ENCODE data around the gene AGER.
A peak's percentile ranks its signal among the peaks of the same experiment; 100 is the strongest.
"Not testable (repeated sequence)": the region's sequence is repeated elsewhere in the genome, so short reads cannot be mapped to it uniquely, and the experiment has no call there.

The AGER gene

GRCh38 chr6:32198345-32198696 is 14.3 kb upstream of the AGER start:
- no peak for DNase-seq

GRCh38 chr6:32196682-32197616 is 12.9 kb upstream of the AGER start:
- DNase-seq = peak; percentile 27

- peak; percentile 79 for DNase-seq
Observed at GRCh38 chr6:32195902-32196681, 12.0 kb upstream of the AGER start.

- DNase-seq = peak; percentile 100
Observed at GRCh38 chr6:32195652-32195901, 11.5 kb upstream of the AGER start.

- peak; percentile 56 for DNase-seq
Observed at GRCh38 chr6:32194825-32195651, 11.0 kb upstream of the AGER start.

GRCh38 chr6:32194388-32194787 is 10.3 kb upstream of the AGER start:
- no peak for DNase-seq

- DNase-seq = not testable (repeated sequence)
Observed at GRCh38 chr6:32193096-32193495, 9.0 kb upstream of the AGER start.

GRCh38 chr6:32192608-32193039 is 8.6 kb upstream of the AGER start, which contains the start of gene GPSM3:
Gene GPSM3, minus strand, starts transcription at chr6:32192643. Its CDS starts 130 bp downstream, at chr6:32192513.
- DNase-seq = peak; percentile 71

- DNase-seq = peak; percentile 74
Observed at GRCh38 chr6:32191696-32192607, 7.9 kb upstream of the AGER start.

GRCh38 chr6:32190911-32191677 is 7.0 kb upstream of the AGER start:
- DNase-seq = peak; percentile 26

GRCh38 chr6:32190054-32190851 is 6.2 kb upstream of the AGER start, which contains the start of gene PBX2:
Gene PBX2, minus strand, starts transcription at chr6:32190202. Its CDS starts 287 bp downstream, at chr6:32189915.
- peak; percentile 95 for DNase-seq

GRCh38 chr6:32189742-32190053 is 5.6 kb upstream of the AGER start:
- no peak for DNase-seq

GRCh38 chr6:32189069-32189741 is 5.2 kb upstream of the AGER start:
- no peak for DNase-seq

- DNase-seq = no peak
Observed at GRCh38 chr6:32188381-32189068, 4.5 kb upstream of the AGER start.

GRCh38 chr6:32187725-32188380 is 3.8 kb upstream of the AGER start:
- DNase-seq = not testable (repeated sequence)

- DNase-seq = no peak
Observed at GRCh38 chr6:32187009-32187709, 3.1 kb upstream of the AGER start.

GRCh38 chr6:32186151-32186840 is 2.2 kb upstream of the AGER start:
- DNase-seq = not testable (repeated sequence)
